ENCODE results near the gene TBXT. TPM values are rescaled to one million over a fixed set of nuclear protein-coding genes. Genes with fewer than 3 reads are reported as not detected.
"Not testable (repeated sequence)": the region's sequence is repeated elsewhere in the genome, so short reads cannot be mapped to it uniquely, and the experiment has no call there.

Gene TBXT
- total and polyA plus RNA-seq, 9 of the 15 experiments (the other 6 are each of a cell fraction or from before 2014, with no cell fraction given), result not detected

- ATAC-seq; POLR2A ChIA-PET; H3K9me1 ChIP-seq (ENCODE audit: control insufficient read depth, insufficient read depth, low read length); BruUV-seq (replicated peaks); FAIRE-seq; H3K9ac ChIP-seq (ENCODE audit: insufficient read depth in 1 of 2, low read depth in 2 of 2, low read length in 2 of 2); H4K20me1 ChIP-seq (replicated peaks; ENCODE audit: control insufficient read depth, insufficient read depth, low read length); in situ Hi-C loops (cut with MboI); H3K4me2 ChIP-seq (ENCODE audit: insufficient read depth, low read length); H2AFZ ChIP-seq (ENCODE audit: low read depth, low read length); DNase-seq (ENCODE audit: extremely low read depth in 1 of 4, low spot score in 3 of 4); H3K36me3 ChIP-seq (ENCODE audit: control insufficient read depth, insufficient read depth, low read length); H3K4me3 ChIP-seq; CTCF ChIA-PET (ENCODE audit: low intra/inter-chr PET ratio); H3K79me2 ChIP-seq (ENCODE audit: control insufficient read depth, insufficient read depth, low read length); H3K27ac ChIP-seq (ENCODE audit: extremely low read depth, low read depth, low read length); intact Hi-C loops (cut with micrococcal nuclease); H3K4me1 ChIP-seq (replicated peaks in 1 of 2; ENCODE audit: control insufficient read depth in 2 of 2, insufficient read depth in 2 of 2, low read length in 2 of 2); H3K9me3 ChIP-seq (replicated peaks; ENCODE audit: control insufficient read depth, insufficient read depth, low read depth, low read length): not testable (repeated sequence)
- H3K27me3 ChIP-seq (ENCODE audit: control insufficient read depth in 2 of 2, insufficient read depth in 2 of 2, low read length in 2 of 2), result peaks cover 15 to 28% of the 10 kb centered on the region in 2 experiments; a peak in 3 of 5 replicates
- 11% methylated on average over 1 of the region's 3 CpGs for WGBS (ENCODE audit: insufficient coverage, low coverage, missing lambda C conversion rate)
- TF ChIP-seq ZNF146 (CRISPR knock-in tag; IDR thresholded peaks at IDR 0.05; ENCODE audit: unreplicated experiment), result peak; percentile 31
Observed at GRCh38 chr6:166175093-166175492, 7.4 kb upstream of the TBXT start.

- no peak for FAIRE-seq
- H3K27me3 ChIP-seq (ENCODE audit: control insufficient read depth in 2 of 2, insufficient read depth in 2 of 2, low read length in 2 of 2), result peaks cover 21 to 38% of the 10 kb centered on the region in 2 experiments; a peak in 4 of 5 replicates
- TF ChIP-seq ELF2 (CRISPR knock-in tag; IDR thresholded peaks at IDR 0.05) (no peak), NFYB (IDR thresholded peaks at IDR 0.05; ENCODE audit: extremely low read depth, insufficient read length) (no peak), XRCC5 (IDR thresholded peaks at IDR 0.05; ENCODE audit: low read depth, low read length) (no peak), GATA2 (CRISPR knock-in tag; IDR thresholded peaks at IDR 0.05) (no peak), ZC3H11A (IDR thresholded peaks at IDR 0.05; ENCODE audit: low read depth, low read length) (no peak), NCOA1 (IDR thresholded peaks at IDR 0.05; ENCODE audit: low read depth) (no peak), NKRF (IDR thresholded peaks at IDR 0.05; ENCODE audit: borderline replicate concordance) (no peak), E4F1 (CRISPR knock-in tag; IDR thresholded peaks at IDR 0.05; ENCODE audit: borderline replicate concordance) (no peak), SNAPC5 (CRISPR knock-in tag; IDR thresholded peaks at IDR 0.05) (no peak), ZNF77 (CRISPR knock-in tag; IDR thresholded peaks at IDR 0.05) (no peak)
Observed at GRCh38 chr6:166174031-166174430, 6.4 kb upstream of the TBXT start.

More at GRCh38 chr6:166174031-166174430, 6.4 kb upstream of the TBXT start:
- Histone ChIP-seq H3K79me2 (ENCODE audit: control insufficient read depth, insufficient read depth, low read length) (no peaks in the 10 kb centered on the region), H3K9ac (ENCODE audit: insufficient read depth in 1 of 2, low read depth in 2 of 2, low read length in 2 of 2) (no peak overlapping the region), H2AFZ (ENCODE audit: low read depth, low read length) (no peak overlapping the region), H4K20me1 (replicated peaks; ENCODE audit: control insufficient read depth, insufficient read depth, low read length) (no peaks in the 10 kb centered on the region), H3K4me1 (replicated peaks in 1 of 2; ENCODE audit: control insufficient read depth in 2 of 2, insufficient read depth in 2 of 2, low read length in 2 of 2) (no peaks in the 10 kb centered on the region), H3K36me3 (ENCODE audit: control insufficient read depth, insufficient read depth, low read length) (no peaks in the 10 kb centered on the region), H3K4me3 (no peak overlapping the region), H3K9me1 (ENCODE audit: control insufficient read depth, insufficient read depth, low read length) (no peaks in the 10 kb centered on the region), H3K27ac (ENCODE audit: extremely low read depth, low read depth, low read length) (no peak overlapping the region), H3K9me3 (replicated peaks; ENCODE audit: control insufficient read depth, insufficient read depth, low read depth, low read length) (no peaks in the 10 kb centered on the region), H3K4me2 (ENCODE audit: insufficient read depth, low read length) (no peak overlapping the region)
- intact Hi-C loops (cut with micrococcal nuclease) (no loop called here), in situ Hi-C loops (cut with MboI) (no loop called here)
- ChIA-PET CTCF (ENCODE audit: low intra/inter-chr PET ratio) (no interaction called here), POLR2A (no interaction called here)
- DNase-seq (ENCODE audit: extremely low read depth in 1 of 4, low spot score in 3 of 4) (no peak), ATAC-seq (no peak)
- BruUV-seq (replicated peaks), result no TSS peak
- WGBS (ENCODE audit: insufficient coverage, low coverage, missing lambda C conversion rate), result 0% methylated on average over 5 of the region's 5 CpGs

All from K562 (cell line).